K562 (cell line): ENCODE results near the gene PACC1. TPM values are rescaled to one million over a fixed set of nuclear protein-coding genes. Genes with fewer than 3 reads are reported as not detected.

ENCODE experiments used
- ATAC-seq: fragments of 200-7000 bp; cut with Tn5 transposase; 3 replicates; pipeline ENCODE4 v1.9.1; 2020; ENCODE audit warnings: moderate library complexity
- BruUV-seq: library from RNA; stranded (reverse); fragments of 400-500 nt; replicated peaks from 2 replicates; lab custom pipeline; 2021; lab: Mats Ljungman, UMichigan
- CTCF ChIA-PET: fragments of 300-600 bp; formaldehyde crosslinking; extraction: SDS; loops from one replicate; lab custom pipeline; 2021; ENCODE audit warnings: low intra/inter-chr PET ratio; lab: Yijun Ruan, JAX
- POLR2A ChIA-PET: fragments of 300-600, 350-650 bp; sonication (Branson Sonifier 250); formaldehyde crosslinking; extraction: SDS; loops from one replicate; lab custom pipeline; 2021; ENCODE audit warnings: antibody characterized with exemption, inconsistent platforms; lab: Yijun Ruan, JAX
- DNase-seq, 4 experiments: peaks; one replicate each; pipeline versions ENCODE4 v3.0.0 to v3.0.0-alpha.2; 2011 to 2018; ENCODE audit warnings: low spot score in 3 of 4, mixed read lengths in 3 of 4; ENCODE audit errors: extremely low read depth in 1 of 4
- FAIRE-seq: peaks from 2 replicates; lab custom pipeline; 2011; peaks lifted over from hg19 to GRCh38; lab: Jason Lieb, UNC
- H2AFZ ChIP-seq: 2 replicates; pipeline ENCODE4 v1.6.0; 2011; ENCODE audit warnings: low read depth, low read length, control low read depth, inconsistent platforms
- H3K27ac ChIP-seq: fragments of 200-600 bp; 3 replicates; pipeline ENCODE4 v1.8.0; 2011; ENCODE audit warnings: low read depth, mild to moderate bottlenecking, control low read depth, inconsistent platforms, low read length, moderate library complexity, mixed read lengths; ENCODE audit errors: extremely low read depth
- H3K27me3 ChIP-seq, 2 experiments: fragments of 300-600 bp in 1 of 2; 2 replicates in 1 of 2; 3 replicates in 1 of 2; pipeline versions ENCODE4 v1.6.0 to v1.8.0; 2011; ENCODE audit warnings: inconsistent platforms in 2 of 2, low read length in 2 of 2, mild to moderate bottlenecking in 1 of 2, mixed read lengths in 1 of 2, moderate library complexity in 1 of 2; ENCODE audit not compliant: control insufficient read depth in 2 of 2, insufficient read depth in 2 of 2
- H3K36me3 ChIP-seq: fragments of 300-600 bp; 3 replicates; pipeline ENCODE4 v1.8.0; 2011; ENCODE audit warnings: mild to moderate bottlenecking, low read length, inconsistent platforms; ENCODE audit not compliant: control insufficient read depth, insufficient read depth
- H3K4me1 ChIP-seq, 2 experiments: fragments of 200-600 bp in 1 of 2; replicated peaks in 1 of 2; 2 replicates in 1 of 2; 3 replicates in 1 of 2; pipeline versions ENCODE4 v1.5.1 to v1.8.0; 2011; ENCODE audit warnings: inconsistent platforms in 2 of 2, low read length in 2 of 2, mild to moderate bottlenecking in 1 of 2, mixed read lengths in 1 of 2, moderate library complexity in 1 of 2; ENCODE audit not compliant: control insufficient read depth in 2 of 2, insufficient read depth in 2 of 2
- H3K4me2 ChIP-seq: 2 replicates; pipeline ENCODE4 v1.6.1; 2011; ENCODE audit warnings: low read length, control low read depth, inconsistent platforms, mixed read lengths; ENCODE audit not compliant: insufficient read depth
- H3K4me3 ChIP-seq: fragments of 200-600 bp; sonication (generic), shearing (Covaris generic); 2 replicates; pipeline ENCODE4 v1.5.1; 2016; ENCODE audit warnings: control low read depth, inconsistent platforms
- H3K79me2 ChIP-seq: fragments of 200-600 bp; 3 replicates; pipeline ENCODE4 v1.8.0; 2011; ENCODE audit warnings: low read length, inconsistent platforms; ENCODE audit not compliant: control insufficient read depth, insufficient read depth
- H3K9ac ChIP-seq, 2 experiments: 2 replicates each; pipeline versions ENCODE4 v1.6.0 to v1.6.1; 2011; ENCODE audit warnings: low read depth in 2 of 2, low read length in 2 of 2, control low read depth in 1 of 2, inconsistent platforms in 1 of 2, mild to moderate bottlenecking in 1 of 2, mixed read lengths in 1 of 2; ENCODE audit not compliant: insufficient read depth in 1 of 2
- H3K9me1 ChIP-seq: one replicate; pipeline ENCODE4 v1.6.0; 2011; ENCODE audit warnings: inconsistent platforms, mild to moderate bottlenecking, low read length, moderate library complexity; ENCODE audit not compliant: control insufficient read depth, insufficient read depth
- H3K9me3 ChIP-seq: replicated peaks from 2 replicates; pipeline ENCODE4 v1.5.1; 2011; ENCODE audit warnings: low read depth, low read length, inconsistent platforms; ENCODE audit not compliant: control insufficient read depth, insufficient read depth
- H4K20me1 ChIP-seq: replicated peaks from 2 replicates; pipeline ENCODE4 v1.6.1; 2011; ENCODE audit warnings: low read length, inconsistent platforms, mixed read lengths; ENCODE audit not compliant: control insufficient read depth, insufficient read depth
- CBX1 ChIP-seq: sonication (generic); IDR thresholded peaks from 2 replicates; pipeline ENCODE4 v1.6.1; 2016; ENCODE audit warnings: antibody characterized with exemption, low read depth, mild to moderate bottlenecking
- NFE2L1 ChIP-seq: fragments of 450-650 bp; IDR thresholded peaks from 2 replicates; pipeline ENCODE4 v1.6.1; 2016; ENCODE audit warnings: missing genetic modification characterization, low read depth, mild to moderate bottlenecking, missing compliant biosample characterization, moderate library complexity, borderline replicate concordance
- PPARD ChIP-seq: fragments of 250-450 bp; sonication (Bioruptor Pico); IDR thresholded peaks from 2 replicates; pipeline ENCODE4 v1.8.0; 2022; ENCODE audit warnings: inconsistent platforms, mild to moderate bottlenecking, moderate library complexity
- SMAD1 ChIP-seq: fragments of 150-350 bp; IDR thresholded peaks from 2 replicates; pipeline ENCODE4 v1.6.1; 2014; ENCODE audit warnings: low read length, low read depth; ENCODE audit not compliant: partially characterized antibody
- TSC22D4 ChIP-seq: fragments of 450-650 bp; IDR thresholded peaks from 2 replicates; pipeline ENCODE4 v1.6.1; 2016; ENCODE audit warnings: missing genetic modification characterization, missing biosample characterization, control low read depth
- ZNF316 ChIP-seq: fragments of 450-650 bp; IDR thresholded peaks from 2 replicates; pipeline ENCODE4 v1.6.1; 2016
- ZNF324 ChIP-seq: fragments of 250-450 bp; sonication (Bioruptor Pico); IDR thresholded peaks from 2 replicates; pipeline ENCODE4 v1.4.0; 2020; ENCODE audit warnings: mild to moderate bottlenecking
- ZNF583 ChIP-seq: fragments of 250-450 bp; sonication (Bioruptor Pico); IDR thresholded peaks from 2 replicates; pipeline ENCODE4 v1.4.0; 2020
- ZNF76 ChIP-seq: fragments of 250-450 bp; sonication (Bioruptor Pico); IDR thresholded peaks from 2 replicates; pipeline ENCODE4 v1.4.0; 2020; ENCODE audit warnings: mild to moderate bottlenecking, moderate library complexity, borderline replicate concordance
- WGBS: fragments of 100-300 bp; shearing (Covaris generic); methylation state at CpG from one replicate; pipeline ENCODE4 v1.1.6; 2016; ENCODE audit warnings: low coverage, mixed read lengths; ENCODE audit not compliant: insufficient coverage; ENCODE audit errors: missing lambda C conversion rate; 5-methylcytosine and 5-hydroxymethylcytosine counted together
- in situ Hi-C: fragments of 300-500 bp; cut with MboI; formaldehyde crosslinking; loops from 4 replicates; pipeline ENCODE4 v1.15.0; 2018; ENCODE audit warnings: inconsistent platforms, mixed read lengths
- intact Hi-C: fragments of 100-400 bp; cut with micrococcal nuclease; formaldehyde crosslinking; loops from 2 replicates; pipeline ENCODE4 v1.14.2; 2022
- polyA plus RNA-seq, 8 experiments: library from polyadenylated mRNA; depleted of rRNA in 4 of 8; stranded (reverse) in 5 of 8; unstranded in 3 of 8; fragments of >200 nt; fragmentation: Nextera tagmentation in 2 of 8; fragmentation: Illumina TruSeq in 1 of 8; extraction: Ambion mirVana in 2 of 8; extraction: Trizol in 1 of 8; gene quantifications; 2 replicates each; pipeline versions ENCODE4 v1.2.1 to v1.2.3, GENCODE V29; 2011 to 2014; ENCODE audit warnings: inconsistent platforms in 1 of 8, missing spikeins in 1 of 8
- total RNA-seq, 7 experiments: library from RNA; depleted of rRNA in 6 of 7; stranded (reverse); fragments of >200 nt in 6 of 7; fragmentation: Illumina TruSeq in 2 of 7; extraction: Trizol in 2 of 7; gene quantifications; 2 replicates each; pipeline versions ENCODE4 v1.2.1 to v1.2.3, GENCODE V29; 2011 to 2021; ENCODE audit warnings: low replicate concordance in 1 of 7
- TF ChIP-seq, protein P1 (sequence below): fragments of 450-650 bp; formaldehyde crosslinking; IDR thresholded peaks from 2 replicates; pipeline ENCODE4 v1.4.0; 2020; ENCODE audit warnings: mild to moderate bottlenecking, moderate library complexity
- TF ChIP-seq, protein P2 (sequence below): sonication (generic); formaldehyde crosslinking; IDR thresholded peaks from 2 replicates; pipeline ENCODE4 v1.8.0; 2022; ENCODE audit warnings: mild to moderate bottlenecking, missing genetic modification reagents
- TF ChIP-seq, protein P3 (sequence below): sonication (generic); formaldehyde crosslinking; IDR thresholded peaks from 2 replicates; pipeline ENCODE4 v1.5.0; 2020; ENCODE audit warnings: missing genetic modification reagents

Gene PACC1
- total and polyA plus RNA-seq, 9 of the 15 experiments (the other 6 are each of a cell fraction or from before 2014, with no cell fraction given): 7.1 to 19.3 (median 14.9) TPM

DNA sequence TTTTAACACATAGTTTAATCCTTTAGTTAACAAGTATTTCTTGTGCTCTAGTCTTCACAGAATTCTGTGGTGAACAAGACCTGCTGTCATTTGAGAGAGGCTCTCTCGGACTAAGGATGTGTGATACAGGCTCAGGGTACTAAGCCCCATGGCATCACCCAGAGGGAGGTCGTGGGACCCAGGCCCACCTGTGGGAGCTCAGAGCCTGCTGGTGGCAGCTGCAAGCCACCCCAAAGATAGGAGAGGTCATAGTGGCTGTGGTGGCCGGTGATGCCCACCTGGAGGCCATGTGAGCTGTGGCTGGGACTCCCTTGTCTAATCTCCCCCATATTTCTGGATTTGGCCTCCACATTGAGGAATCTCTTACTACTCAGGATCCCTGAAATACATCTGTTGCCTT is 40.1 kb upstream of the PACC1 start:
- Histone ChIP-seq H3K4me1 (no peaks in the 10 kb centered on the region; a peak in 1 of 5 replicates), H2AFZ (no peak overlapping the region), H3K9me3 (peaks cover 4% of the 10 kb centered on the region), H3K27ac (no peak overlapping the region), H3K9me1 (no peaks in the 10 kb centered on the region), H3K9ac (no peak overlapping the region), H3K27me3 (no peaks in the 10 kb centered on the region), H3K36me3 (no peaks in the 10 kb centered on the region), H3K4me2 (no peak overlapping the region), H3K4me3 (no peak overlapping the region), H3K79me2 (no peaks in the 10 kb centered on the region), H4K20me1 (no peaks in the 10 kb centered on the region)
- 26% methylated on average over 3 of the region's 3 CpGs for WGBS
- intact Hi-C loops (loop anchor here (5.0 kb wide), 3 partner anchors 87 to 757 kb away; no protein-coding TSS in a partner anchor), in situ Hi-C loops (loop anchor here (5.0 kb wide), 2 partner anchors 382 to 777 kb away; partner anchors contain the start of gene NEK2)
- POLR2A ChIA-PET: interaction anchor here (2.1 to 3.2 kb wide), 3 partner anchors 9 to 774 kb away, joined by 8 to 12 read pairs (median 10); partner anchors contain the start of genes DTL and INTS7
- no peak for ATAC-seq
- BruUV-seq: no TSS peak
- FAIRE-seq: no peak
- DNase-seq: no peak
- TF ChIP-seq PPARD (CRISPR knock-in tag): no peak
- no peak for TF ChIP-seq CBX1
- TF ChIP-seq SMAD1: no peak
- no peak for TF ChIP-seq TSC22D4 (tag)
- TF ChIP-seq, protein P1, sequence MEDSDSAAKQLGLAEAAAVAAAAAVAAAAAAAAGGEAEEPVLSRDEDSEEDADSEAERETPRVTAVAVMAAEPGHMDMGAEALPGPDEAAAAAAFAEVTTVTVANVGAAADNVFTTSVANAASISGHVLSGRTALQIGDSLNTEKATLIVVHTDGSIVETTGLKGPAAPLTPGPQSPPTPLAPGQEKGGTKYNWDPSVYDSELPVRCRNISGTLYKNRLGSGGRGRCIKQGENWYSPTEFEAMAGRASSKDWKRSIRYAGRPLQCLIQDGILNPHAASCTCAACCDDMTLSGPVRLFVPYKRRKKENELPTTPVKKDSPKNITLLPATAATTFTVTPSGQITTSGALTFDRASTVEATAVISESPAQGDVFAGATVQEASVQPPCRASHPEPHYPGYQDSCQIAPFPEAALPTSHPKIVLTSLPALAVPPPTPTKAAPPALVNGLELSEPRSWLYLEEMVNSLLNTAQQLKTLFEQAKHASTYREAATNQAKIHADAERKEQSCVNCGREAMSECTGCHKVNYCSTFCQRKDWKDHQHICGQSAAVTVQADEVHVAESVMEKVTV (CRISPR knock-in tag): no peak
- no peak for TF ChIP-seq NFE2L1 (tag)
- TF ChIP-seq, protein P2, sequence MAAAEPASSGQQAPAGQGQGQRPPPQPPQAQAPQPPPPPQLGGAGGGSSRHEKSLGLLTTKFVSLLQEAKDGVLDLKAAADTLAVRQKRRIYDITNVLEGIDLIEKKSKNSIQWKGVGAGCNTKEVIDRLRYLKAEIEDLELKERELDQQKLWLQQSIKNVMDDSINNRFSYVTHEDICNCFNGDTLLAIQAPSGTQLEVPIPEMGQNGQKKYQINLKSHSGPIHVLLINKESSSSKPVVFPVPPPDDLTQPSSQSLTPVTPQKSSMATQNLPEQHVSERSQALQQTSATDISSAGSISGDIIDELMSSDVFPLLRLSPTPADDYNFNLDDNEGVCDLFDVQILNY (CRISPR knock-in tag): no peak
- TF ChIP-seq, protein P3, sequence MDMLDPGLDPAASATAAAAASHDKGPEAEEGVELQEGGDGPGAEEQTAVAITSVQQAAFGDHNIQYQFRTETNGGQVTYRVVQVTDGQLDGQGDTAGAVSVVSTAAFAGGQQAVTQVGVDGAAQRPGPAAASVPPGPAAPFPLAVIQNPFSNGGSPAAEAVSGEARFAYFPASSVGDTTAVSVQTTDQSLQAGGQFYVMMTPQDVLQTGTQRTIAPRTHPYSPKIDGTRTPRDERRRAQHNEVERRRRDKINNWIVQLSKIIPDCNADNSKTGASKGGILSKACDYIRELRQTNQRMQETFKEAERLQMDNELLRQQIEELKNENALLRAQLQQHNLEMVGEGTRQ (CRISPR knock-in tag): no peak
- TF ChIP-seq ZNF76: no peak
- no peak for TF ChIP-seq ZNF324
- TF ChIP-seq ZNF583 (CRISPR knock-in tag): no peak
- TF ChIP-seq ZNF316: no peak
- CTCF ChIA-PET: interaction anchor here (0.7 to 3.0 kb wide), 5 partner anchors 15 to 774 kb away, joined by 4 to 45 read pairs (median 15); no protein-coding TSS in a partner anchor
